ENCODE measurements around the gene GCK.

GRCh38 chr7:44106311-44107065 lies 82.8 kb downstream of the GCK start:
- TF ChIP-seq CTCF (IDR thresholded peaks at IDR 0.05) (no peak), POLR2A (IDR thresholded peaks at IDR 0.05) (no peak)
